CD4-positive, alpha-beta T cell (primary cell): ENCODE measurements around the gene CDK17. TPM values are rescaled to one million over a fixed set of nuclear protein-coding genes. Genes with fewer than 3 reads are reported as not detected.

ENCODE experiments used
- ATAC-seq: fragments of 200-7000 bp; cut with Tn5 transposase; one replicate; pipeline ENCODE4 v1.10.0; 2022; ENCODE audit warnings: mild to moderate bottlenecking; ENCODE audit not compliant: poor library complexity
- CTCF ChIA-PET: fragments of 350-600 bp; sonication (Branson Sonifier 250); formaldehyde crosslinking; loops from one replicate; lab custom pipeline; 2021; ENCODE audit warnings: antibody characterized with exemption, inconsistent platforms; lab: Charles Lee
- POLR2A ChIA-PET: fragments of 350-600 bp; sonication (Branson Sonifier 250); formaldehyde crosslinking; loops from one replicate; lab custom pipeline; 2021; ENCODE audit warnings: antibody characterized with exemption, inconsistent platforms; lab: Charles Lee
- DNase-seq, 14 experiments: peaks; one replicate each; pipeline ENCODE4 v3.0.0-alpha.2; 2013 to 2020; ENCODE audit warnings: mixed read lengths in 2 of 14
- H3K27ac ChIP-seq, 2 donors: one replicate each; pipeline versions ENCODE4 v1.5.1 to v1.7.0; 2013; ENCODE audit warnings: low read length in 2 of 2, low read depth in 1 of 2, mild to moderate bottlenecking in 1 of 2
- H3K27me3 ChIP-seq, 2 experiments: 1 replicate in 1 of 2; 2 replicates in 1 of 2; pipeline versions ENCODE4 v1.6.1 to v1.7.0; 2013; ENCODE audit warnings: low read length in 2 of 2, control low read depth in 1 of 2, mild to moderate bottlenecking in 1 of 2, moderate library complexity in 1 of 2; ENCODE audit not compliant: insufficient read depth in 2 of 2, control insufficient read depth in 1 of 2
- H3K36me3 ChIP-seq: one replicate; pipeline ENCODE4 v1.6.1; 2013; ENCODE audit warnings: low read length, control low read depth; ENCODE audit not compliant: insufficient read depth
- H3K4me1 ChIP-seq: one replicate; pipeline ENCODE4 v1.6.1; 2013; ENCODE audit warnings: low read length, control low read depth; ENCODE audit not compliant: insufficient read depth
- H3K4me3 ChIP-seq: one replicate; pipeline ENCODE4 v1.5.1; 2013; ENCODE audit warnings: mild to moderate bottlenecking, low read length, moderate library complexity
- H3K9me3 ChIP-seq, 2 experiments: 1 replicate in 1 of 2; 2 replicates in 1 of 2; pipeline versions ENCODE4 v1.6.1 to v1.7.0; 2013; ENCODE audit warnings: low read length in 2 of 2, mild to moderate bottlenecking in 2 of 2, control low read depth in 1 of 2, moderate library complexity in 1 of 2; ENCODE audit not compliant: control insufficient read depth in 1 of 2, insufficient read depth in 1 of 2
- H3K27ac Mint-ChIP-seq: one replicate; pipeline ENCODE4 v1.8.0; 2020; ENCODE audit warnings: mixed read lengths
- H3K27me3 Mint-ChIP-seq: one replicate; pipeline ENCODE4 v1.8.0; 2021; ENCODE audit warnings: mixed read lengths
- H3K36me3 Mint-ChIP-seq: one replicate; pipeline ENCODE4 v1.8.0; 2021; ENCODE audit warnings: low read depth, mixed read lengths
- H3K4me1 Mint-ChIP-seq: one replicate; pipeline ENCODE4 v1.8.0; 2021; ENCODE audit warnings: low read depth, mixed read lengths
- H3K4me3 Mint-ChIP-seq: one replicate; pipeline ENCODE4 v1.8.0; 2020; ENCODE audit warnings: mild to moderate bottlenecking, mixed read lengths
- H3K9me3 Mint-ChIP-seq: one replicate; pipeline ENCODE4 v1.8.0; 2020; ENCODE audit warnings: mixed read lengths
- intact Hi-C, 2 experiments: fragments of 100-400 bp; cut with DNase I in 1 of 2; cut with micrococcal nuclease in 1 of 2; formaldehyde crosslinking; loops; one replicate each; pipeline versions ENCODE4 v1.15.1 to v1.9.0; 2023 to 2025; cut with DNase I, micrococcal nuclease
- total RNA-seq, 174 experiments: library from RNA in 2 of 174; stranded (reverse) in 2 of 174; gene quantifications; one replicate each; pipeline ENCODE4 v1.2.3 and lab custom pipeline; 2021 to 2026
- TF ChIP-seq, protein P1 (sequence below): fragments of 200-600 bp; IDR thresholded peaks from one replicate; pipeline ENCODE4 v1.8.0; 2022; ENCODE audit warnings: antibody characterized with exemption, mild to moderate bottlenecking

The CDK17 gene
- total RNA-seq, 2 experiments from 2014 or later = 112 to 113 TPM

DNA sequence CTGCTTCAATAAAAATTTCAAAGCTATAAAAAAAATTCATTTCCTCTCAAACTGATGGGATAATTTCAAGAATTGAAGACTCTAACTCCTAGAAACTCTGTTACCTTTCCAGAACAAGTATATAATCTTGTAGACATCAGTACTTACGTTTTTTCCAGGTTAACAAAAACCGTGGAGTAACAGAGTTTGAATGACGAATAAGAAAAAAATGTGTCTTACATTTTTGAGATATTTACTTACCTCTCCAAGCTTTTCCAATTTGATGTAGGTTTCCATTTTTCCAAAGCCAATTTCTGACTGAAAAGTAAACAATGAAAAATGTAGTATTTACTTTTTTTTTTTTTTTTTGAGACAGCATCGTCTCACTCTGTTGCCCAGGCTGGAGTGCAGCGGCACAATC, 100.2 kb downstream of the CDK17 start:
- no peak overlapping the region for H3K27ac Mint-ChIP-seq

DNA sequence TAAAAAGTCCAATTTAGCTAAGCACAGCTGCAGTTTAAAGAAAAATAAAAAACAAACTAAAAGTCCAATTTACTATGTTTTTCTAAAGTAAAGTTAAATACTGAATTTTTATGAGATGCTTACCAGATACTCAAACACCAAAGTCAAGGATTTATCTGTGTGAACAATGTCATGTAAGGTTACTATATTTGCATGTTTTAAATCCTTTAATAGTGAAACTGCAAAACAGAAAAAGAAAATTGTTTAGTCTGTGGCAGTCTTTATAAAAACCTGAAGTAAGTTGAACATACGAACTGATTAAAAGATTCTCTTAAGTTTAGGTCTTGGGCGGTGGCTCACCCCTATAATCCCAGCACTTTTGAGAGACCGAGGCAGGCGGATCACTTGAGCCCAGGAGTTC, 102.7 kb downstream of the CDK17 start:
- no peaks in the 10 kb centered on the region for H3K9me3 Mint-ChIP-seq
- ChIA-PET CTCF (no interaction called here), POLR2A (no interaction called here)
- H3K4me1 ChIP-seq = peaks cover 5% of the 10 kb centered on the region
- no peaks in the 10 kb centered on the region for H3K27me3 ChIP-seq
- no peak overlapping the region for H3K4me3 ChIP-seq
- intact Hi-C loops = loop anchor here (5.0 kb wide), 2 partner anchors 35 to 220 kb away; no protein-coding TSS in a partner anchor
- no peak for DNase-seq
- no peak overlapping the region for H3K4me3 Mint-ChIP-seq
- H3K27ac ChIP-seq = no peak overlapping the region
- peaks cover 38% of the 10 kb centered on the region for H3K4me1 Mint-ChIP-seq
- H3K27ac Mint-ChIP-seq = no peak overlapping the region
- no peaks in the 10 kb centered on the region for H3K9me3 ChIP-seq
- ATAC-seq = no peak
- H3K27me3 Mint-ChIP-seq = no peaks in the 10 kb centered on the region
- H3K36me3 ChIP-seq = peaks cover 39% of the 10 kb centered on the region
- TF ChIP-seq, protein P1, sequence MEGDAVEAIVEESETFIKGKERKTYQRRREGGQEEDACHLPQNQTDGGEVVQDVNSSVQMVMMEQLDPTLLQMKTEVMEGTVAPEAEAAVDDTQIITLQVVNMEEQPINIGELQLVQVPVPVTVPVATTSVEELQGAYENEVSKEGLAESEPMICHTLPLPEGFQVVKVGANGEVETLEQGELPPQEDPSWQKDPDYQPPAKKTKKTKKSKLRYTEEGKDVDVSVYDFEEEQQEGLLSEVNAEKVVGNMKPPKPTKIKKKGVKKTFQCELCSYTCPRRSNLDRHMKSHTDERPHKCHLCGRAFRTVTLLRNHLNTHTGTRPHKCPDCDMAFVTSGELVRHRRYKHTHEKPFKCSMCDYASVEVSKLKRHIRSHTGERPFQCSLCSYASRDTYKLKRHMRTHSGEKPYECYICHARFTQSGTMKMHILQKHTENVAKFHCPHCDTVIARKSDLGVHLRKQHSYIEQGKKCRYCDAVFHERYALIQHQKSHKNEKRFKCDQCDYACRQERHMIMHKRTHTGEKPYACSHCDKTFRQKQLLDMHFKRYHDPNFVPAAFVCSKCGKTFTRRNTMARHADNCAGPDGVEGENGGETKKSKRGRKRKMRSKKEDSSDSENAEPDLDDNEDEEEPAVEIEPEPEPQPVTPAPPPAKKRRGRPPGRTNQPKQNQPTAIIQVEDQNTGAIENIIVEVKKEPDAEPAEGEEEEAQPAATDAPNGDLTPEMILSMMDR = no peak
- H3K36me3 Mint-ChIP-seq = peaks cover 75% of the 10 kb centered on the region

More for the DNA sequence above, 100.2 kb downstream of the CDK17 start:
- Mint-ChIP-seq H3K4me1 (peaks cover 39% of the 10 kb centered on the region), H3K9me3 (no peaks in the 10 kb centered on the region), H3K36me3 (peaks cover 67% of the 10 kb centered on the region), H3K27me3 (no peaks in the 10 kb centered on the region), H3K4me3 (no peak overlapping the region)
- CTCF ChIA-PET = no interaction called here
- intact Hi-C loops = loop anchor here in 1 of 2 experiments (5.0 to 10.0 kb wide), 3 partner anchors 45 to 217 kb away; no protein-coding TSS in a partner anchor
- no peak overlapping the region for H3K4me3 ChIP-seq
- TF ChIP-seq, protein P1 = no peak
- ATAC-seq (no peak), DNase-seq (no peak)
- no peaks in the 10 kb centered on the region for H3K9me3 ChIP-seq
- no peak overlapping the region for H3K27ac ChIP-seq
- H3K36me3 ChIP-seq = peaks cover 26% of the 10 kb centered on the region
- H3K27me3 ChIP-seq = no peaks in the 10 kb centered on the region
- POLR2A ChIA-PET = interaction anchor here (1.6 kb wide), 1 partner anchor 100 kb away, joined by 4 read pairs; the partner anchor contains the start of gene CDK17
- peaks cover 5% of the 10 kb centered on the region for H3K4me1 ChIP-seq

DNA sequence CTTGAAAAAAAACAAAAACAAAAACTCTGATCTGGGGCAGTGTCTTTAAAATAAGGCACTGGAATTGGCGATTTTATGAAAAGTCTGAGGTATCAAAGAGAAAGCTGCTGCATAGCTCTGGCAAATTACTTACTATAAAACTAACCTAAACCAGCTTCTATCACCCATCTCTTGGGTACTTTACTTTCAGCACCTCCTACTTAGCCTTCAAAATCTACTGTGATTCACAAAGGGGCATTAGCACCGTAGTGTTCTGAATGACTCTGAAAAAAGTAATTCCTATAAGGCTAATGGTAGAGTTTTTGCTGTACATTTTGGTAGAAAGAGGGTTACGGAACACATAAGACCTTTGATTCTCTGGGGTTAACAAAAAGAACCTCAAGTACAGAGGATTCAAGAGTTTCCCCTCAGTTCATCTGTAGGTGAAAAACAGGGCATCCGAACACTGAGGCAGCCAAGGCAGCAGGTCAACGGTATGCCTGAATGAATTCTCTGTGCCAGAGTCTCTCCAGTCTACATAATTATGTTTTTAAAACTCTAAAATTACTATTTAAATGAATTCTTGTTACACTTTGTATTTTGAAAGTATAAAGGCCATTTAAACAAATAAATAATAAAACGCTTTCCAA, 104.6 kb downstream of the CDK17 start:
- intact Hi-C loops = loop anchor here (2.0 to 5.0 kb wide), 3 partner anchors 37 to 222 kb away; no protein-coding TSS in a partner anchor
- H3K36me3 ChIP-seq = peaks cover 52% of the 10 kb centered on the region
- H3K4me1 Mint-ChIP-seq = peaks cover 36% of the 10 kb centered on the region
- H3K27ac ChIP-seq = peak overlapping the region in 1 of 2 donors; percentile 4
- POLR2A ChIA-PET = interaction anchor here (0.9 to 2.4 kb wide), 2 partner anchors 82 to 104 kb away, joined by 4 to 22 read pairs; partner anchors contain the start of gene CDK17
- CTCF ChIA-PET = no interaction called here
- H3K27me3 ChIP-seq = no peaks in the 10 kb centered on the region
- TF ChIP-seq, protein P1 = no peak
- peak overlapping the region; percentile 8 for H3K4me3 Mint-ChIP-seq
- no peaks in the 10 kb centered on the region for H3K9me3 ChIP-seq
- ATAC-seq (peak; percentile 36), DNase-seq (peak in 1 of 14 experiments; percentile 12)
- peaks cover 5% of the 10 kb centered on the region for H3K4me1 ChIP-seq
- H3K27me3 Mint-ChIP-seq = no peaks in the 10 kb centered on the region
- no peak overlapping the region for H3K4me3 ChIP-seq
- H3K9me3 Mint-ChIP-seq = no peaks in the 10 kb centered on the region
- peaks cover 82% of the 10 kb centered on the region for H3K36me3 Mint-ChIP-seq
- H3K27ac Mint-ChIP-seq = peak overlapping the region; percentile 55
